Lower lobe of right lung (tissue), 2 donors: ENCODE results near the gene PHF21B. TPM values are rescaled to one million over a fixed set of nuclear protein-coding genes. Genes with fewer than 3 reads are reported as not detected.

Experiments
- ATAC-seq, 2 donors: fragments of 200-7000 bp; cut with Tn5 transposase; one replicate each; pipeline ENCODE4 v1.9.1; 2020 to 2022; ENCODE audit warnings: mild to moderate bottlenecking in 2 of 2, moderate library complexity in 2 of 2
- DNase-seq: peaks from one replicate; pipeline ENCODE4 v3.0.0-alpha.2; 2020
- H3K27ac ChIP-seq: fragments of 200-600 bp; one replicate; pipeline ENCODE4 v1.8.0; 2022
- H3K27me3 ChIP-seq: fragments of 200-600 bp; one replicate; pipeline ENCODE4 v1.8.0; 2022; ENCODE audit warnings: low read depth
- H3K36me3 ChIP-seq: fragments of 200-600 bp; one replicate; pipeline ENCODE4 v1.8.0; 2022; ENCODE audit warnings: mild to moderate bottlenecking
- H3K4me1 ChIP-seq: fragments of 200-600 bp; one replicate; pipeline ENCODE4 v1.8.0; 2022
- H3K4me3 ChIP-seq: fragments of 200-600 bp; one replicate; pipeline ENCODE4 v1.8.0; 2022; ENCODE audit warnings: mild to moderate bottlenecking
- H3K9me3 ChIP-seq: fragments of 200-600 bp; one replicate; pipeline ENCODE4 v1.8.0; 2022
- intact Hi-C: fragments of 100-400 bp; cut with DNase I; formaldehyde crosslinking; loops from one replicate; pipeline ENCODE4 v1.11.0; 2022
- total RNA-seq: library from RNA; stranded (reverse); fragmentation: NEBNext Ultra II Directional; extraction: Animal tissue kit (Norgen Biotek cat#: 25700); gene quantifications from one replicate; pipeline ENCODE4 v1.2.1, GENCODE V29; 2021
- TF ChIP-seq, protein P1 (sequence below): fragments of 200-600 bp; IDR thresholded peaks from one replicate; pipeline ENCODE4 v1.8.0; 2022; ENCODE audit warnings: antibody characterized with exemption, mild to moderate bottlenecking
- donor health status: DM: no; HTN: yes; CAD: no; lungs with severe emphysema.

The PHF21B gene
- total RNA-seq, 1 donor from 2014 or later, result not detected

GRCh38 chr22:44940130-44940529 lies 69.7 kb downstream of the PHF21B start:
- Histone ChIP-seq H3K4me1 (no peaks in the 10 kb centered on the region), H3K4me3 (no peak overlapping the region), H3K36me3 (no peaks in the 10 kb centered on the region), H3K9me3 (no peaks in the 10 kb centered on the region), H3K27me3 (peaks cover 22% of the 10 kb centered on the region), H3K27ac (no peak overlapping the region)
- intact Hi-C loops, result no loop called here
- TF ChIP-seq, protein P1, sequence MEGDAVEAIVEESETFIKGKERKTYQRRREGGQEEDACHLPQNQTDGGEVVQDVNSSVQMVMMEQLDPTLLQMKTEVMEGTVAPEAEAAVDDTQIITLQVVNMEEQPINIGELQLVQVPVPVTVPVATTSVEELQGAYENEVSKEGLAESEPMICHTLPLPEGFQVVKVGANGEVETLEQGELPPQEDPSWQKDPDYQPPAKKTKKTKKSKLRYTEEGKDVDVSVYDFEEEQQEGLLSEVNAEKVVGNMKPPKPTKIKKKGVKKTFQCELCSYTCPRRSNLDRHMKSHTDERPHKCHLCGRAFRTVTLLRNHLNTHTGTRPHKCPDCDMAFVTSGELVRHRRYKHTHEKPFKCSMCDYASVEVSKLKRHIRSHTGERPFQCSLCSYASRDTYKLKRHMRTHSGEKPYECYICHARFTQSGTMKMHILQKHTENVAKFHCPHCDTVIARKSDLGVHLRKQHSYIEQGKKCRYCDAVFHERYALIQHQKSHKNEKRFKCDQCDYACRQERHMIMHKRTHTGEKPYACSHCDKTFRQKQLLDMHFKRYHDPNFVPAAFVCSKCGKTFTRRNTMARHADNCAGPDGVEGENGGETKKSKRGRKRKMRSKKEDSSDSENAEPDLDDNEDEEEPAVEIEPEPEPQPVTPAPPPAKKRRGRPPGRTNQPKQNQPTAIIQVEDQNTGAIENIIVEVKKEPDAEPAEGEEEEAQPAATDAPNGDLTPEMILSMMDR, result no peak
- ATAC-seq (no peak), DNase-seq (no peak)

GRCh38 chr22:44939451-44939850 lies 70.4 kb downstream of the PHF21B start:
- no peak overlapping the region for H3K27ac ChIP-seq
- intact Hi-C loops, result no loop called here
- H3K9me3 ChIP-seq, result no peaks in the 10 kb centered on the region
- H3K4me3 ChIP-seq, result no peak overlapping the region
- H3K36me3 ChIP-seq, result no peaks in the 10 kb centered on the region
- DNase-seq (no peak), ATAC-seq (no peak)
- H3K4me1 ChIP-seq, result no peaks in the 10 kb centered on the region
- peaks cover 22% of the 10 kb centered on the region for H3K27me3 ChIP-seq
- TF ChIP-seq, protein P1, result no peak

GRCh38 chr22:44938886-44939285 lies 70.9 kb downstream of the PHF21B start:
- peaks cover 19% of the 10 kb centered on the region for H3K27me3 ChIP-seq
- no peaks in the 10 kb centered on the region for H3K9me3 ChIP-seq
- no peaks in the 10 kb centered on the region for H3K36me3 ChIP-seq
- no peak overlapping the region for H3K4me3 ChIP-seq
- intact Hi-C loops, result no loop called here
- H3K27ac ChIP-seq, result no peak overlapping the region
- ATAC-seq (no peak), DNase-seq (no peak)
- TF ChIP-seq, protein P1, result no peak
- no peaks in the 10 kb centered on the region for H3K4me1 ChIP-seq

DNA sequence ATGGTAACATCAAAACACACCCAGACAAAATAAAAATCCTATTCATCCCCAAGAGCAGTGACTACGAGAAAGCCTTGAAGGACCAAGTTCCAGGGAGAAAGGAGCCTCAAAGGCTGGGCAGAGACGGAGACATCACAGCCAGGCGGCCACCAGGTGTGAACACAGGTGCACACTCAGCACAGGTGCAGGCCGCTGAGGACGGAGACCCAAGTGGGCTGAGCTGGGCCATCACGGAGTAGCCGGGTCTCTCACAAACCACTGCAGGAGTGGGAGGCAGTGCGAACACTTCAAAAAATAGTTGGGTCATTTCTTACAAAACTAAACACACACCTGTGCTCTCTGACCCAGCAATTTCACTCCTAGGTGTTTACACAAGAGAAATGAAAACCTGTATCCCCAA lies 72.6 kb downstream of the PHF21B start:
- intact Hi-C loops, result no loop called here
- Histone ChIP-seq H3K27me3 (peaks cover 15% of the 10 kb centered on the region), H3K4me3 (no peak overlapping the region), H3K27ac (no peak overlapping the region), H3K9me3 (no peaks in the 10 kb centered on the region), H3K4me1 (no peaks in the 10 kb centered on the region), H3K36me3 (no peaks in the 10 kb centered on the region)
- DNase-seq (no peak), ATAC-seq (no peak)
- TF ChIP-seq, protein P1, result no peak

DNA sequence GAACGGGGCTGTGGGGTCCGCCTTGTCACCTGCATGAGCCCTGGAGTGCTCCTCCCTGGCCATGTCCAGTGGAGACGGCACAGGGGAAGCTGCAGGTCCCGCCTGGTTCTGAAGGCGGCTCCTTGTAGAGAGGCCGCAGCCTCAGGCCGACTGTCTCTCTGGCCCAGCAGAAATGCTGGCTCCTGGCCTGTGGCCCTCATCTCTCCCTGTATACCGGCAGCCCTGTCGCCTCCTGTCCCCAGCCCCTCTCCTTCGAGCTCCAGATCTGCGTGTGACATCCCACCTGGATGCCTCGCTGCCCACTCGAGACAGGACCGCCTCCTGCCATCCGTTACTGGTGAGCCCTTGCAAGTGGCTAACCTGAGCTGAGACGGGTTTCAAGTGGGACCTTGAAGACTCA lies 73.6 kb downstream of the PHF21B start:
- TF ChIP-seq, protein P1, result no peak
- peaks cover 15% of the 10 kb centered on the region for H3K27me3 ChIP-seq
- no peak overlapping the region for H3K27ac ChIP-seq
- H3K4me1 ChIP-seq, result no peaks in the 10 kb centered on the region
- intact Hi-C loops, result no loop called here
- H3K36me3 ChIP-seq, result no peaks in the 10 kb centered on the region
- H3K4me3 ChIP-seq, result no peak overlapping the region
- no peak for DNase-seq
- no peaks in the 10 kb centered on the region for H3K9me3 ChIP-seq
- ATAC-seq, result no peak

- Histone ChIP-seq H3K4me1 (no peaks in the 10 kb centered on the region), H3K27me3 (peaks cover 15% of the 10 kb centered on the region), H3K4me3 (no peak overlapping the region), H3K27ac (no peak overlapping the region), H3K36me3 (no peaks in the 10 kb centered on the region), H3K9me3 (no peaks in the 10 kb centered on the region)
- TF ChIP-seq, protein P1, result no peak
- no peak for DNase-seq
- ATAC-seq, result no peak
- intact Hi-C loops, result no loop called here
Observed at GRCh38 chr22:44935724-44936123, 74.1 kb downstream of the PHF21B start.
